Activated T-cell treated with anti-CD3 and anti-CD28 coated beads, Interleukin-2, amount 50 U/mL, for 24 hours (primary cell): ENCODE results near the gene IKZF2.
A peak's percentile ranks its signal among the peaks of the same experiment; 100 is the strongest.

Experiments
- DNase-seq: peaks from one replicate; pipeline ENCODE4 v3.0.0-alpha.2; 2020
- H3K27ac Mint-ChIP-seq: 2 replicates; pipeline ENCODE4 v1.8.0; 2020; ENCODE audit warnings: mild to moderate bottlenecking, mixed read lengths
- H3K27me3 Mint-ChIP-seq: 2 replicates; pipeline ENCODE4 v1.8.0; 2020; ENCODE audit warnings: mixed read lengths
- H3K36me3 Mint-ChIP-seq: 2 replicates; pipeline ENCODE4 v1.8.0; 2020; ENCODE audit warnings: low read depth, mixed read lengths
- H3K4me1 Mint-ChIP-seq: 2 replicates; pipeline ENCODE4 v1.8.0; 2020; ENCODE audit warnings: low read depth, mixed read lengths
- H3K4me3 Mint-ChIP-seq: 2 replicates; pipeline ENCODE4 v1.8.0; 2020; ENCODE audit warnings: mild to moderate bottlenecking, moderate library complexity, mixed read lengths
- H3K9me3 Mint-ChIP-seq: 2 replicates; pipeline ENCODE4 v1.8.0; 2020; ENCODE audit warnings: mixed read lengths

The IKZF2 gene

DNA sequence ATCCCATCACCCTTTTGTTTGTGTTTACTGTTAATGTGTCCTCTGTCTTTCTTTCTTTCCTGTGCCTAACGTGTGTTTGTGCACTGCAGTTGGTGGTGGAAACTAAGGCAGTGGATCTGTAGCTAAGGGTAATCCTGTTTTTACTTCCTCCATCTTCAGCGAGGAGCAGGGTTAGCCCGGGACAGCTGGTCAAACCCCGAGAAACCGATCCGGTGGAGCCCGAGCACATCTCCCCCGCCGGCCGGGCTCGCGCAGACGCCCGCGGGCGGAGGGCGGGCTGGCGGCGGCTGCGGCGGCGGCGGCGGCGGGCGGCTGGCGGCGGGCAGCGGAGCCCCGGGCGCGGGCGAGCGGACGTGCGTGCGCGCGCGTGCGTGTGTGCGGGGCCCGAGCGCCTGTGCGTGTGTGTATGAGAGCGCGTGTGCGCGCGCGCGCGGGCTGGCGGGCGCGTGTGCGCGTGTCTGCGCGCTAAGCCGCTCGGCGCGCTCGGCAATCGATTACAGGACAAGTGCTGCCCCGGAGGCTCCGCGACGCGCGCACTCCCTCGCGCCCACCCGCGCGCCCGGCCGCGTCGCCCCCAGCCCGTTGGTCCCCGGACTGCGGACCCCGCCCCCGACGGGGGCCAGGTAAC, at the start of gene IKZF2:
TSS of gene IKZF2 (minus strand) at position 176 of the 628 bp plus-strand sequence. CDS start 2,983 bp downstream, outside the sequence.
- peaks cover 2% of the 10 kb centered on the region for H3K36me3 Mint-ChIP-seq
- peaks cover 45% of the 10 kb centered on the region for H3K4me1 Mint-ChIP-seq
- peaks cover 60% of the 10 kb centered on the region for H3K27me3 Mint-ChIP-seq
- DNase-seq = peak; percentile 78
- H3K9me3 Mint-ChIP-seq = no peaks in the 10 kb centered on the region
- H3K4me3 Mint-ChIP-seq = peak within 1 kb of the TSS; percentile 87
- peak within 1 kb of the TSS; percentile 91 for H3K27ac Mint-ChIP-seq

DNA sequence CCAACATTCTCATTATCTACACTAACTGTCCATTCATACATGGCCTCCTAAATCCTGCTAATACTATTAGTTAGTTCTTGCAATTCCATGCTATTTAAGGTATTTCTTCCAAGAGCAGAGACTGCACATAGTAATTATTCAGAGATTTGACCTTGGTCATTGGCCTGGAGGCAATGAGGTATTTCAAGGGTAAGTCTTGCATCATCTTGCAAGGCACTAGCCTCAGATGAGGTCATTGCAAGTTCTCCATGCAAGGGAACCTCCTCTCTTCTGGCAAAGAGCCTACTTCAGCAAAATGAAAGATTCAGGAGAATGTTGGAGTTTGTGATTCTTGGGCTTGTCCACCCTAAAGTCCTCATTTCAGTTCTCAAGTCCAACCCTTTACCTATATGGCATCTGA, 48.5 kb upstream of the IKZF2 start:
- Mint-ChIP-seq H3K27ac (no peak overlapping the region), H3K27me3 (no peaks in the 10 kb centered on the region), H3K4me3 (no peak overlapping the region), H3K9me3 (no peaks in the 10 kb centered on the region), H3K36me3 (no peaks in the 10 kb centered on the region), H3K4me1 (no peaks in the 10 kb centered on the region)
- no peak for DNase-seq

DNA sequence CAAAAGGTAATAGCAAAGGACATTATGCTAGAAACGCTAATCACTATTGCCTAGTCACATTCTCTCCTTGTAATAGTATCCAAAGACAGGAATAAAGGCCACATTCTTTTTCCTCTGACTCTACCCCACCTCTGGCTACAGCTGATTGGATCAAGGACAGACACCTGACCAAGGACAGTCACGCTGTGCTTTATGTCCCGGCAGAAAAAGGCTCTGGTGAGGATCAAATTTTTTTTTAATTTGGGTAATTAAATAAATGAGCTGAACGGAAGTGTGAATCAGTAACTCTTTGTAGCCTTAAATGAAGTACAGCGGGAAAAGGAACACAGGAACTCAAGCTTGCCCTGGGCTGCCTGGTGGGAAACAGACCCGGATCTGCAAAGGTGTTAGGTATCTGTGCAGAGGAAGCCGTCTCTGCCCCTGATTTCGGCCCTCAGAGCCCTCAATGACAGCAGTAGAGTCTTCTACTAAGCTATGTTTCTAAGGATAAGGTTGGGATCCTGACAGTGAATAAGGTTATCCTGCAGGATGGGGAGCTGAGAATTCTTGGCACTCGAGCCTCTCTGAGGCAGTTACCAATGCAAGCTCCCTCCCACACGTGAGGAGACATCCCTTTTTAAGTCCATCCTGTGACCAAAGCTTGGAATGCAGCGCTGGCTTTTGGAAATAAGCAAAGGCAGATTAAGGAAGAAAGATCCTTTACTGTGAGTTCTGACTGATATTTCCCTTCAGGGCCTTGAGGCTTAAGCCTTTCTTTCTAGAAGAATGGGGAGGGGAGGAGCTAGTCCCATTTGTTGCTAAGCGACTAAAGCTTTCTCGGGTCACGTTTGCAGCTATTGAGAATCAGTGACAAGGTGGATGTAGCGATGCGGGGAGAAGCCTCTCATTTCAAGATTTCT, 37.8 kb upstream of the IKZF2 start:
- DNase-seq = no peak
- no peaks in the 10 kb centered on the region for H3K4me1 Mint-ChIP-seq
- no peak overlapping the region for H3K4me3 Mint-ChIP-seq
- no peaks in the 10 kb centered on the region for H3K9me3 Mint-ChIP-seq
- no peaks in the 10 kb centered on the region for H3K27me3 Mint-ChIP-seq
- H3K36me3 Mint-ChIP-seq = no peaks in the 10 kb centered on the region
- no peak overlapping the region for H3K27ac Mint-ChIP-seq

DNA sequence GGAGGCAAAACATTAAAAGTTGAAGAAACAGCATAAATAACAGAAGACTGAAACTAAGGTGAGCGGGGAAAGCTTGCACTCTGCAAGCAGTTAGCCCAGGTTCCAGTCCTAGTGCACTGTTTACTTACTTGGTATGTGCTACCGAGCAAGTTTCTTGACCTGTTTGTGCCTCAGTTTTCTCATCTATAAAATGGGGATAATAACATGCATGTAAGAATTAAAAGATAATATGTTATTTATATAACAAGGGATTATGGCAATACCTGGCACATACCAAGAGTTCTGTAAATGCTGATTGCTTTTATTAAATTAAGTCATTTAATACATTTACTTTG, 37.1 kb upstream of the IKZF2 start:
- Mint-ChIP-seq H3K27me3 (no peaks in the 10 kb centered on the region), H3K4me3 (no peak overlapping the region), H3K36me3 (no peaks in the 10 kb centered on the region), H3K4me1 (no peaks in the 10 kb centered on the region), H3K9me3 (no peaks in the 10 kb centered on the region), H3K27ac (no peak overlapping the region)
- no peak for DNase-seq

DNA sequence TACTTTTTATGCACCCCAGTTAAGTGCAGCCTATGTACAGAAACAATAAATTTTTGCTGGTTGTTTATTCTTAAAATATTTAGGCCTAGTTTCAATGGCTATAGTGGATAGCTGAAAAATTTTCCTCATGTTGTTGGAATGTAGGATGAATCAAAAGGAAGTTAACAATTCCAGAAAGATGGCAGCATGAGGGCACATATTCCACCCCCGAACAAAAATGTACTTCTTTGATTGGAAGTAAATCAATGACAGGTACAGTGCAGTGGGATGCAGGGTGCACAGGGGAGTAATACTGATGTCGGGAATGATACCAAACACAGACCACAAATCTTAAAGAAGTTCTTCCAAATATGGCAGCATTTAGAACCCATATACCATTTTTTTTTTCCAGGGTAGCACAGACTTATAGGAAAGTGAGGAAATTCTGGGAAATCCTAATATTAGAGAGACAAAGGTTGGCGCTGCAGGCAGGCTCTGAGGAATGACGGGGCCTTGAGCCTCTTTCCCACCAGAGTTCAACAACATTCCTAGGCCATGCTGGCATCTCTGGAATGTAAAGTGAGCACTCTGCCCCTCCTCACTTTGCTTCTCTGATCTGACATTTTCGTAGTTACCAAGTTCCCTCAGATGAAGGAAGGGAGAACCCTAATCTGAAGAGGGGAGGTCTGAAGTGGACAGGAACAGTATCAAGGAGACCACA, 36.6 kb upstream of the IKZF2 start:
- Mint-ChIP-seq H3K4me1 (no peaks in the 10 kb centered on the region), H3K9me3 (no peaks in the 10 kb centered on the region), H3K27ac (no peak overlapping the region), H3K36me3 (no peaks in the 10 kb centered on the region), H3K4me3 (no peak overlapping the region), H3K27me3 (no peaks in the 10 kb centered on the region)
- DNase-seq = no peak

DNA sequence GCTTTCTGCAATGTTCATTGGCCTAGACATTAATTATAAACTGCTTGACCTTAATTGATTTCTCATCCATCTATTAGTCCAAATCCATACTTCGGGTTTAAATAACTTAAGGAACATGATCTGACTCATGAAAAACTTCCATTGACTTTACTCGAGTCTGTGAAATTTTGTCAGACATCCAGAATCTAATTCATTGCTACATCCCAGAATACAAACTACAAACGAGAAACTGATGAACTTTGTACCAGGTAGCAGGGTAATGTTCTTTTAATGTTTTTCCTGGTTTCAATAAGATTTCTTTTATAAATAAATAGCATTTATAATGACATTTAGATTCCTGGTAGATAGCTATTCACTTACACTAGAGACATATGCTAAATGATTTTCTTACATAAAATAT, 36.0 kb upstream of the IKZF2 start:
- Mint-ChIP-seq H3K4me3 (no peak overlapping the region), H3K9me3 (no peaks in the 10 kb centered on the region), H3K27ac (no peak overlapping the region), H3K27me3 (no peaks in the 10 kb centered on the region), H3K4me1 (no peaks in the 10 kb centered on the region), H3K36me3 (no peaks in the 10 kb centered on the region)
- no peak for DNase-seq

DNA sequence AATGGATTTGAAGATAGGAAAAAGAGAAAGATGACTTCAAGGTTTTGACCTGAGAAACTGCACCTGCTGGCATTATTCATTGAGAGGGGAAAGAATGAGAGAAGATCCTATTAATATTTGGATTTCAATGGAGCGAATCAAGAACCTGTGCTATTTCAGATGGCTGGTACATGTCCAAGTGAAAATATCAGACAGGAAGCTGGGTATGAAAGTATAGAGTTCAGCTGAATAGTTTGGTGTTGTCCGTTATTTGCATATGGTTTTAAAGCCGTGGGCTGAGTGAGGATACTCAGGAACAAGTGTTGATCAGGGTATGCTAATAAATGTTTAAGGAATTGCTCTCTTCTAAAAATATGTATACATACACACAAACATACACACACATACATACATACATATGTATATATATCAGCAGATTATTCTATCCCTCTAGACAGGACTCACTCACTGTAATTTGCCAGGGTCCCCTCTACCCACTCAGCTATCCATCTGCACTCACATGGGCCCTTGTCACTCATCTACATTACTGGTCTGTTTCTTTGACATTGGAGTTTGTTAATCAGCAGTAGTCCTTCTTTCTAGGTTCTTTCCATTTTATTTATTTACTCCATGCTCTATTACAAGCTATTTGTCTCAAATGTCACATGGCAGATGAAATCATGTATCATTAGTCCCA, 33.9 kb upstream of the IKZF2 start:
- Mint-ChIP-seq H3K4me3 (no peak overlapping the region), H3K27ac (no peak overlapping the region), H3K27me3 (no peaks in the 10 kb centered on the region), H3K36me3 (no peaks in the 10 kb centered on the region), H3K4me1 (no peaks in the 10 kb centered on the region), H3K9me3 (no peaks in the 10 kb centered on the region)
- no peak for DNase-seq

DNA sequence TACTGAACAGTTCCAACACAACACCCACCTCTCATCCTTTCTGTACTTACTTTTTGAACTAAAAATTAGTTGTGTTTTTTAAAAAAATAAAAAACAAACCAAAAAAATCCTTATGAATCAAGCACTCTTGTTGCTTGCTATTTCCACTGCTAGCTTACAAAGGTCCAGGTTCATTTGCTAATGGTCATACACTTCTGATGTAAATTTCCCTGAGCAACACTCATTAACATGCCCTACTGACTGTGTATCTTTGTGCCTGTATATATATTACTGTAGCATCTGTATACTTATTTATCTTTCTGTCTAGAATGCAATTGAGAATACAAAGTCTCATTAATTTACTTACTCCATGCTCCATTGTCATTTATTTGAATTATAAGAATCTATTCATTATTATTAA, 30.3 kb upstream of the IKZF2 start:
- no peak for DNase-seq
- no peaks in the 10 kb centered on the region for H3K9me3 Mint-ChIP-seq
- H3K4me1 Mint-ChIP-seq = no peaks in the 10 kb centered on the region

DNA sequence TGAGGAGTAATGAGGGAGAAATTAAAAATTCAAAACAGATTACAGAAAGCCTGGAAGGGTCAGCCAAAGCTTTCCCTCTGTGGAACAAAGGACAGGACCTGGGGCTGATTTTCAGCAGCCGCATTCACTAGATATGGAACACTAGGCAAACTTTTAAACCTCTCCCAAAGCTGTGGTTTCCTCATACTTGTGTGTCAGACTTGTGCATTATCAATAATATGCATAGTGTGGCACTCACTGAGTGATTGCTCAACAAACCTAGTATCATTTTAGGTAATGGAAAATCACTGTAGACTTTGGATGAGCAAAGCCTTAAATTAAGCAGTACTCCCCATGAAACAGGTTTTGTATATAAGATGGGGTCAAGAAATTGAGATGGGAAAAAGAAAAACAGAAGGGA, 26.3 kb upstream of the IKZF2 start:
- Mint-ChIP-seq H3K36me3 (no peaks in the 10 kb centered on the region), H3K9me3 (no peaks in the 10 kb centered on the region), H3K27ac (no peak overlapping the region), H3K4me3 (no peak overlapping the region), H3K4me1 (no peaks in the 10 kb centered on the region), H3K27me3 (no peaks in the 10 kb centered on the region)
- no peak for DNase-seq

More for the DNA sequence above, 30.3 kb upstream of the IKZF2 start:
- Mint-ChIP-seq H3K27me3 (no peaks in the 10 kb centered on the region), H3K36me3 (no peaks in the 10 kb centered on the region), H3K27ac (no peak overlapping the region), H3K4me3 (no peak overlapping the region)

DNA sequence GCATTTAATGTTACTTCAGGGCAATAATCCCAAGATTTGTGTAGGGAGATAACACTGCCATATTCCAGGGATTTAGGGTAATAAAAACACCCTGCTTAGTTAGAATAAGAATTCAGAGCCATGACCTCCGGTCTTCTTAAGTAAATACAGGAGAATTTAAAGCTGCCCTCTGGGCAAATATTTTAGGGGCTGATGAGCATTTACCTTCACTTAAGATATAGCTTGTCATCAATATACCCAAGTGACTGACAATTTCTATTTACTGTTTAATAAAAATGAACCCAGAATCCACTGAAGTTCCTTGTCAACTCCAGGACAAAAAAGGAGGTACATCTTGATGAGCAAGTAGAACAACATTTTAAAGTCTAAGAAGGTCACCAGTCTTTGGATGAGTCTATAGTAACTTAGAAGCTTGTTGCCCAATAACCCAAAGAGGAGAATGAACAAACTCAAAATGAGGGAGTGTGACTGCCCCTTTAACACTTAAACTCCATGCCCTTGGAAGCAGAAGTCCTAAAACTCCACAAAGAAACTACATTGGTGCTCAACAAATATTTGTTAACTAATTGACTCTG, 24.3 kb upstream of the IKZF2 start:
- Mint-ChIP-seq H3K4me1 (no peaks in the 10 kb centered on the region), H3K36me3 (no peaks in the 10 kb centered on the region), H3K9me3 (no peaks in the 10 kb centered on the region), H3K4me3 (no peak overlapping the region), H3K27me3 (no peaks in the 10 kb centered on the region), H3K27ac (no peak overlapping the region)
- no peak for DNase-seq

DNA sequence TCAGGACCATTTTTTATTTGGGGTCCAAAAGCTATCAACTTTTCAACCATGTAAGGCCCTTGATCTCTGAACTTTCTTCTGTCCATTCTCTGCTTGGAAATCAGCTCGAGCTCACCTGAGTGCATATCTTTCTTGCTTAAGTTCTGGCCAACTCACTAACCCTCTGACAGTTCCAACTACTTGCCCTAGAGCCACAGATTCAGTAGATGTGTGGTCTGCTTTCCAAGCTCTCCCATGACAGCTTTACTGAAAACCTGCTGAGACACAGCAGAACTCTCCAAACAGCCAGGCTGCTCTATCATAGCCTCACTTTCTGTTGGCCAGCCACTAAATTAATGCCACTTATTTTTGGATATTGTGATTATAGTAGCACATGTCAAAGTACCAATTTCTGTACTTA, 21.2 kb upstream of the IKZF2 start:
- Mint-ChIP-seq H3K36me3 (no peaks in the 10 kb centered on the region), H3K9me3 (no peaks in the 10 kb centered on the region), H3K4me1 (no peaks in the 10 kb centered on the region), H3K4me3 (no peak overlapping the region), H3K27ac (no peak overlapping the region), H3K27me3 (no peaks in the 10 kb centered on the region)
- no peak for DNase-seq

DNA sequence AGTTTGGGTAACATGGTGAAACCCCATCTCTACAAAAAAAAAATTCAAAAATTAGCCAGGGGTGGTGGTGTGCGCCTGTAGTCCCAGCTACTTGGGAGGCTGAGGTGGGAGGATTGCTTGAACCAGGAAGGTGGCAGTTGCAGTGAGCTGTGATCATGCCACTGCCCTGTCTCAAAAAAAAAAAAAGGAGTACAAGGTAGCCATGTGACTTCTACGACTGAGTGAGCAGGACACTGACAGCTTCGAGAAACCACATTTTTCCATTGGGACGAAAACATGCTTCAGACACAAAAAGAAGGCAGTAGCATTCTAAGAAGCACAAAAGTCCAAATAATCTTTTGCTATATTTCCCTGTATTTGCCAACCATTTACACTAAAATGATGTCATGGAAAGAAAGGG, 19.7 kb upstream of the IKZF2 start:
- Mint-ChIP-seq H3K36me3 (no peaks in the 10 kb centered on the region), H3K27ac (no peak overlapping the region), H3K4me3 (no peak overlapping the region), H3K9me3 (no peaks in the 10 kb centered on the region), H3K27me3 (no peaks in the 10 kb centered on the region), H3K4me1 (no peaks in the 10 kb centered on the region)
- DNase-seq = no peak

DNA sequence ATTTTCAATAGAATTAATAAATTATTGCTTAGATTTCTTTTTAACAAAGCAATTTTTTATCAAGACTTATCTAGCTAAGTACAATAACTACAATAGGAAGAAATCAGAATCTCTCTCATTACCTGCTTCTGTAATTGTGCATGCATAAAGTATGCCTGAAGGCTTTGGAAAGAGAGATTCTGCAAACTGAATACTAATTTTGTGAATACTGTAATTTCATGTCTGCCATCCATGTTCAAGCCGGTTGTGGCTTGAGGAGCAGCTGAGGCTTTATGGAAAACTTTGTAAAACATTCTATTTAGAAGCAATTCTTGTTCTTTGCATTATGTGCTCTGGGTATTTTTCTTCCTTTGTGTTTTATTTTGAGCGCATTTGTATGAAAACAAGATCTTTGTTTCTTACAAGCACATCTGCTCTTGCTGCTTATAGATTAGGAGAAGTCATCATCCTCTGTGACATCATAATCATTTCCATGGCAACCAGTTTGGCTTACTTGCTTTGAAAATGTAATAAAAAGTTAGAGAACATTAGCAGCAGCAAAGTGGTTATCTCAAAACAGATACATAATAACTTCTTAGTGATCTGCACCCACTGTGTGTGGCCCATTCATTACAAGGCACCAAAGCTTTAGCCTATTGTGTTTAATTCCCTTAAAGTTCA, 16.0 kb upstream of the IKZF2 start:
- no peak overlapping the region for H3K27ac Mint-ChIP-seq
- no peaks in the 10 kb centered on the region for H3K4me1 Mint-ChIP-seq
- no peaks in the 10 kb centered on the region for H3K9me3 Mint-ChIP-seq
- no peak overlapping the region for H3K4me3 Mint-ChIP-seq
- no peaks in the 10 kb centered on the region for H3K36me3 Mint-ChIP-seq
- H3K27me3 Mint-ChIP-seq = no peaks in the 10 kb centered on the region
- DNase-seq = no peak

DNA sequence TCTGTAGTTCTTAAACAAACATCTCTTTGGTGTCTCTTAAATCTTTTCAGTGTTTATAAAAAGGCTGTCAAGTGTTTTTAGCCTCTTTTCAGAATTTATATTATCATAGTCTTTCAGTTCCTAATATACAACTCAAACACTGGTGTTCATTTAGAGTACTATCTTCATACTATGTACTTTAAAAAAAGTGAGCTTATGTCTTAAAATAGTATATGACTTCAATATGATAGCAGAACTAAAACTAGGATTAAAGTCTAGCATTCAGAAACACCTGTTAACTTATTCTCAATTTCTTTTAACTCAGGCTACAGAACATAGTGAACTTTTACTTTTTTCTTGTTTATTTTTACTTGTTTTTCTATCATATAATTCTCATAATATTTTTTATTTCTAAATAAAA, 14.7 kb upstream of the IKZF2 start:
- Mint-ChIP-seq H3K27me3 (no peaks in the 10 kb centered on the region), H3K4me1 (no peaks in the 10 kb centered on the region), H3K36me3 (no peaks in the 10 kb centered on the region), H3K9me3 (no peaks in the 10 kb centered on the region), H3K4me3 (no peak overlapping the region), H3K27ac (no peak overlapping the region)
- no peak for DNase-seq
